Activated gamma-delta T cell (primary cell): ENCODE results near the gene TCOF1.
"Not testable (repeated sequence)": the region's sequence is repeated elsewhere in the genome, so short reads cannot be mapped to it uniquely, and the experiment has no call there.

Source experiments
- DNase-seq: peaks from one replicate; lab custom pipeline; 2025; lab: John Stamatoyannopoulos, UW

Gene TCOF1

DNA sequence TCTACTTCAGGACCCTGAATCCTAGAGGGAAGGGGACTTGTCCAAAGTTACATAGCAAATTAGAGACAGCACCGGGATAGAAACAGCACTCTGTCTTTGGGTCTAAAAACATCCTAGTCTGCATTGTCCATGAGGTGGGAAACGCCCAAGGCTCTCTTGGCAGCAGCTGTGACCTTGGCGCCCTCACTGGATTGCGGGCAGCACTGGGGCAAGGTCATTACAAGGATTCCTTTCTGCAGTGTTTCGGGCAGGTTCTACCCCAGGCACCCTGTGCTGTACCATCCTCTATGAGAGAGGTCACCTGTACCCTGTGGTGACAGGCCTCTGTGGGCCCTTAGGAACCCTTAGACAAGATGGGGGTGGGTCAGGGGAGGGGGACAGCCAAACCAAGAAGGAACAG lies 46.6 kb downstream of the TCOF1 start:
- DNase-seq, result no peak

GRCh38 chr5:150404535-150404934 lies 47.0 kb downstream of the TCOF1 start:
- DNase-seq, result no peak

DNA sequence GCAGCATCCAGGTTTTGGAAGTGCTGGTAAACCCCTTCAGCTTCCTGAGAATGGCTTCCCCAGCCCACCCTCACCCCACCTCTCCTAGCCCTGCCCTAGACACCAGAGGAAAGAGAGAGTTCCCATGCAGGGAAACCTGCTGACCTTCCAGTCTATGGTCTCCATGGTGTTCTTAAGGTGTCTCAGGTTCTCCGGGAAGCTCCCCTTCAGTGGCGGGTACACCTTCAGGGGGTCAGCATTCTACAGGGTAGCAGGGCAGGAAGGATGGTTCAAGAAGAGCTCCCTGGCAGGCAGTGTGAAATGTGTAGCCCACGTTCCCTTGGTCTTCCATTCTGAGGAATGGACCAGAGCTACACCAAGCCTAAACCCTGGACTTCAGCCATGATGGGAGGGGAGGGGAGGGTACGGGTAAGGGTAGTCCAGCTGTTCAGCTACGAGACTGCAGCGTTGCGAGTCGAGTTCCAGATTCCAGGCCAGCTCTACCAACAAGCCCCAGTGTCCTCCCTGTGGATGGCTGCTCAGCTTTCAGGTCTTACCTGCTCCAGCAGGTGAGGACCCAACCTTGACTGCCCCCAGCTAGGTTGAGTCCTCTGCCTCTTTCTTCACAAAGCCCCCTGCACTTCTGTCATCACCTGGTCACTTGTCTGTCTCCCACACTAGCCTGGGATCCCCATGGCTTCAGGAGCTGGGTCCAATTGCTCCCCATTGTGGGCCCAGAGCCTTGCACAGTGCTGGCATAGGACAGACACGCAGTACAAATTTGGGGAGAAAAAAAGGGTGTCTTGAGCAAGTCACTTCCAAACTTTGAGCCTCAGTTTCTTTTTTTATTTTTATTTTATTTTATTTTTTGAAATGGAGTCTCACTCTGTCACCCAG lies 47.7 kb downstream of the TCOF1 start:
- no peak for DNase-seq

DNA sequence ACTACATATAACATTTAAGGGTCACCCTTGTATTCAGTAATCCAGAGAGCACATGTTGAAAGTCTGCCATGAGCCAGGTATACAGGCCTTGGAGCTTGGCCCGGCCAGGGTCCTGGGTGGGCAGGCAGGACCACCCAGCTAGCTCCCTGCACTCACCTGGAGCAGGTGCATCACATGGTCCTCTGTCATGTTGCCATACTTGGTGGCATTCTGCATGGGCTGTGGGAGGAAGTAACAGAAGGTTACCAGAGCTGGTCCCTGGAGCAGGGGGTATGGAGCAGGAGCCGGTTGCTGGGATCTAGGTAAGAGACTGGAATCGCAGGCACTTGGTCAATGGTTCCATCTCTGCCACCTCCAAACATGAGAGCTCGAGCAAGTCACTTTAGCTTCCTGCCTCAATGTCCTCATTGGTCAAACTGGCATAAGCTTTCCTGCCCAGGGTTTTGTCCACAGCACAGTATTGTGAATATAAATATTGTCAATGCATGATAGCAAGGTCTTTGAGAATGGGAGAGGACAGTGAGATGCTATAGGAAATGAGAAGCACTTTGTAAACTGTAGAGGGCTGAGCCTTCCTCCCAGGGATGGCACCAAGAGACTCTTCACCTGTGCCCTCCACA lies 48.7 kb downstream of the TCOF1 start:
- DNase-seq, result no peak

- no peak for DNase-seq
These were observed 49.2 kb downstream of the TCOF1 start for GRCh38 chr5:150406723-150407095.

- no peak for DNase-seq
These were observed 49.7 kb downstream of the TCOF1 start for GRCh38 chr5:150407096-150407720.

GRCh38 chr5:150408231-150408943 lies 50.9 kb downstream of the TCOF1 start:
- no peak for DNase-seq

DNA sequence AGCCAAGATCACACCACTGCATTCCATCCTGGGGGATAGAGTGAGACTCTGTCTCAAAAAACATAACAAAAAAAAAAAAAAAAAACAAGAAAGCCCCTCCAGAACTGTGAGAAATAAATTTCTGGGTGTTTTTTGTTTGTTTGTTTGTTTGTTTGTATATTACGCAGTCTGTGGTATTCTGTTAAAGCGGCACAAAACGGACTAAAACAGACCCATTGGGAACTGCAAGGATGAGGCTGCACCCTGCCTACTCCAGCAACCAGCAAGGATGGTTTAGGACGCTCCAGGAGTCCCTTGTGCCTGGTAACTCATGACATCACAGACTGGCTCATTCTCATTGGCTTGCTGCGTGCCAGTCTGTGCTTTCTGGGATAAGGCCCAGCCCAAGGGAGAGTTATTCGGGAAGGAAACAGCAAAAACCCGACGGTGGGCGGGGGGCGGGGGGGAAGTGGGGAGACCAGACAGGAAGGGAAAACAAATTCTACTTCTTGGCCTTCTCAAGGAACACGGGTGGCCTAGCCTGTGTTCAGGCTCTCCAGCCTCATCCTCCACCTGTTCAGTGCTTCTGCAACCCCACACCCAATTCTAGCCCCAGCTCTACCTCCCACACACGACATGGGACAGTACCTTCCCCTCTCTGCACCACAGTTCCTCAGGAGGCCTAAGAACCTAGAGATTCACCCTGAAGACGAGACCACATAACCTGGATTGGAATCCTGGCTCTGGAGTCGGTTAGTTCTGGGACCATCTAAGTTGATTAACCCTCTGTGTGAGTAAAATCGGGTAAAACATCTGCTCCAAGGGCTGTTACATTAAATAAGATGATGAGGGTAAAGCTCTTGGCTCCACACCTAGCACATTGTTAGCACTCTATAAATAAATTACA lies 52.4 kb downstream of the TCOF1 start:
- no peak for DNase-seq

- no peak for DNase-seq
These were observed 53.2 kb downstream of the TCOF1 start for GRCh38 chr5:150410524-150411244.

DNA sequence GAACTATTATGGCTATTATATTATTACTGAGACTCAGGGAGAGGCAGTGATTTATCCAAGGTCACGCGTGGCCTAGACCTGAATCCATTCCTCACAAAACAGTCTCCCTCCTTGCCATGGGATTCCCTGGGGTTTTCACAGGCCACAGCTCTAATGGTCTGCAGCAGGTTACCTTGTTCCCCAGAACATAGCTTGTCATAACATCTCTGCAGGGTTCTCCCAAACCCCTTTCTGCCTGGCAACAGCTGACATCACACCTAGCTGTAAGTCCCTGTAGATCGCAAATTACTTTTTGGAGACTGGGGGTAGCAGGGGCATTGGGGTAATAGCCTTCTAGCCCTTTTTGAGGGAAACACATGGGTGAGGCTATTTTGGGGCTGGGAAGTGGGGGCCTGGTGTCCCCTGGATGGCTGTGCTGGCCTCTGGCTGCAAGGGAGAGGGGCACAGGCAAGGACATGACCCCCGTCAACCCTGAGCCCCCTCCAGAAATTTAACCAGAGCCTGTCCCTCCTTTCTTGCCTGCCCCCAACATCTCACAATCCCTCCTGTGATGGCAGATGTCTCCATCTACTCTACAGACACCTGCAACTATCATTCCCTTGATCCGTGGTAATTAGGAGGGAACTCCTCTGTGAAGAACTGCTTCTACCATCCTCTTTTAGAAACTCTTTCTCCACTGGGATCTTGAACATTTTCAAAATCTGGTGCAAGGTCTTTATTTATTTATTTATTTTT lies 53.9 kb downstream of the TCOF1 start:
- DNase-seq, result no peak

DNA sequence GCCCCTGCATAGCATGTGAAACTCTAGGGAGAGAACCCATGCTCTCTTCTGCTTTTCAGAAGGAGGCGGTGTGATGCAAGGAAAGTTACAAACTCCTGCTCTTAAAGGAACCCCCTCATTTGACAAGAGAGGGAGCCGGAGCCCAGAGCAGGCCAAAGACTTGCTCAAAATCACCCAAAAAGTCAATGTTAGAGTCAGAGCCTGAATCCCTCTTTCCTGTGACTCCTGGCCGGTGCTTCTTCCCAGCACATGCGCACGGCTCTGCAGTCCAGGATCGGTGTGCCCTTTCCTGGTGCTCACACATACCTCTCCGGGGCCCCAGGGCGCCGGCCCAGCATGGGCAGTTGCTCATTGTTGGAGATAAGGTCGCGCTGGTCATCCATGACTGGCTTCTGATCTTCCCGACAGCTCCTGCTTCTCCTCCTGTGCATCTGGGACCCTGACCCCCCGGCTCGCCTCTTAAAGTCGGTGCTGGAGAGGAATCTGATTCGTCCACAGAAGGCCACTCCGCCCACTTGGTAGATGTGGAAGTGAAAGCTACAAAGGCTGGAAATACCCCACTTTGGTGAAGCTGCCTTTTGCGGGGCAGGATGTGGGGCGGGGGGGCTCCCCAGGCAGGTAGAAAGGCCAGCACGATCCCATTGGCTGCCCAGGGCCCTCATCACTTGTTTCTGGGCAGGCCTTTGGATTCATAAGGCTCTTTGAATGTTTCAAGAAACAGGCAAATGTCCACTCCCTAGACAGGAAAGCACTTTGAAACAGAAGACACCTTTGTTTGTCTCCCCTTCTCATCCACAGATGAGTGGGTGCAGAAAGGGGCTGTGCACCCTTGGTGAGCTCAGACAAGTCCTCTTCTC lies 55.0 kb downstream of the TCOF1 start, which contains the start of gene CD74:
Gene CD74, minus strand, starts transcription at position 592 of the 857 bp plus-strand sequence. Its CDS starts 161 bp downstream, at position 431.
- peak; percentile 73 for DNase-seq

GRCh38 chr5:150413176-150413901 lies 55.8 kb downstream of the TCOF1 start:
- DNase-seq, result no peak

GRCh38 chr5:150413902-150414790 lies 56.6 kb downstream of the TCOF1 start:
- DNase-seq, result not testable (repeated sequence)

DNA sequence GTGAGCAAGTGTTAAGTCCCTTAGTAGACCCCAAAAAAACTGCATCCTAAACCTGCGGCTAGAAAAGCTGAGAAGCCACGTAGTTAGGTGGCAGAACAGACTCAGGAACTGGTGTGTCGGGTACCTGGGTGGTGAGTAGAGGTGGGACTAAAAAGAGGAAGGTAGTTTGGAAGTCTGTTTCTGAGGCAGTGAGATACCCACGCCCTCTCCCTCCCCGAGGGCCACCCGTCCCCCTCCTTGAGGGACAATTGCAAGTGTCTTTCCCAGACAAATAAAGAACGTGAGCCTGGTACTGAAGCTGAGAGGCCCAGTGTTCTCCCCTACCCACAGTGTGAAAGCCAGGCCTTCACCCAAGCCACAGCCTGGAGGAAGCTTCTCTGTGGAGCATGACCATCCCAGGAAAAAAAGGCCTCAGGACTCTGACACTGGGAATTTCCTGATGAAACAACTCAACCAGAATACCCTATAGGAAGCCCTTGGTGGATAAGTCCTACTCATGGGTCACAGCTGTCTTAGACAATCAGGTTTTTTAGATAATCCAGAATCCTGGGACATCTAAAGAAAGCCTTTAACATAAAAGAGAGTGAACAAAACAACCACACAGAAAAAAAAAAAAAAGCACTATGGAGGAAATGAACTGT lies 62.3 kb downstream of the TCOF1 start:
- no peak for DNase-seq

DNA sequence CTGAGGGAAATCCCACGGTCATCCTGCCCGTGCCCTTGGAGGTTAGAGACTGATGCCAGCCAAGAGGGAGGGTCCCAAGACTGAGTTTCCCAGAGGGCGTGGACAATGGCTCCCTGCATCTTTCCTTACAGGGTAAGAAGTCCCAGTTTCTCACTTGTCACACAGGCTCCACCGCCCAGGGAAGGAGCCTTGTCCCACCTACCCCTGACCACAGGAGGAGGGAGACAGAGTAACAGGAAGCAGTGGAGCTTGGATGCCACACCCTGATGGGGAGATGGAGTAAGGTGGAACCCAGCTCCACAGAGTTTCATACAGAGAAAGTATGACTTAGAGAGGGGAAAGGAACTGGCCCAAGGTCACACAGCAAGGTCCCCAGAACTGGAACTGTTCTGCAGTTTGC lies 64.6 kb downstream of the TCOF1 start:
- DNase-seq, result no peak

DNA sequence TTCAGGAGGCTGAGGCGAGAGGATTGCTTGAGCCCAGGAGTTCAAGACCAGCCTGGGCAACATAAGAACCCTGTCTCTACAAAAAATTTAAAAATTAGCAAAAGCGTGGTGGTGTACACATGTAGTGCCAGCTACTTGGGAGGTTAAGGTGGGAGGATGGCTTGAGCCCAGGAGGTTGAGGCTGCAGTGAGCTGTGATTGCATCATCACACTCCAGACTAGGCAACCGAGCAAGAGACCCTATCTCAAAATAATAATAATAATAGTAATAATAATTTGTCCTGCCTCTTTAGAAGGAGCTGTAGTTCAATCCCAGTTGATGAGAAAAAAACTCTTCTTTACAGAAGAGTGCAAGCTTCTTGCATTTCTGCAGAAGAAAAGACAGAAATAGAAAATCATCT lies 65.3 kb downstream of the TCOF1 start:
- DNase-seq, result no peak

GRCh38 chr5:150426165-150426564 lies 68.7 kb downstream of the TCOF1 start:
- DNase-seq, result not testable (repeated sequence)
